Right ventricle myocardium inferior (tissue), 1 donor: Measurements from ENCODE around the gene STOML2. TPM values are rescaled to one million over a fixed set of nuclear protein-coding genes. Genes with fewer than 3 reads are reported as not detected.

Experiments
- ATAC-seq: fragments of 200-7000 bp; cut with Tn5 transposase; one replicate; pipeline ENCODE4 v1.9.1; 2020; ENCODE audit warnings: mild to moderate bottlenecking, moderate library complexity
- DNase-seq: peaks from one replicate; pipeline ENCODE4 v3.0.0; 2021; ENCODE audit errors: missing footprints
- intact Hi-C: fragments of 100-400 bp; cut with DNase I; formaldehyde crosslinking; loops from one replicate; pipeline ENCODE4 v1.11.0; 2022
- total RNA-seq: library from RNA; stranded (reverse); fragmentation: NEBNext Ultra II Directional; extraction: Animal tissue kit (Norgen Biotek cat#: 25700); gene quantifications from one replicate; pipeline ENCODE4 v1.2.1, GENCODE V29; 2021
- donor health status: DM: no; HTN: yes; CAD: no; lungs with severe emphysema.

Gene STOML2
- total RNA-seq, 1 donor from 2014 or later: 156 TPM

DNA sequence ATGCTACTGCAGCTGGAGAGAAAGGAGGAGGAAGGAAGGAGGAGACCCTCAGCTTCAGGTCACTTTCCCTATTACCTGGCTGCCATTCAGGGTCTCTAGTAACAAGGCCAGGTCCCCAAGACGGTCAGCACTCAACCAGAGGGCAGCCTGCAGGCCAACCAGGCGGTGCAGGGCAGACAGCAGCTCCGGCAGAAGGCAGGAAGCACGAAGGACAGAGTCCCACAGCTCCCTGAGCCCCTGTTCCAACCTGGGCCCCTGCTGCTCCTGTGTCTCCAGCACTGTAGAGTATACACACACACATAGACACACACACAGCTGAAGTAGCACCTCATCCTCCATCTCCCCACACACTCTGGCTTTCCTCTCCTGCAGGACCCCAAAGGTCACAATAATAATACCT lies 24.9 kb downstream of the STOML2 start:
- ATAC-seq (no peak), DNase-seq (no peak)
- intact Hi-C loops: no loop called here

DNA sequence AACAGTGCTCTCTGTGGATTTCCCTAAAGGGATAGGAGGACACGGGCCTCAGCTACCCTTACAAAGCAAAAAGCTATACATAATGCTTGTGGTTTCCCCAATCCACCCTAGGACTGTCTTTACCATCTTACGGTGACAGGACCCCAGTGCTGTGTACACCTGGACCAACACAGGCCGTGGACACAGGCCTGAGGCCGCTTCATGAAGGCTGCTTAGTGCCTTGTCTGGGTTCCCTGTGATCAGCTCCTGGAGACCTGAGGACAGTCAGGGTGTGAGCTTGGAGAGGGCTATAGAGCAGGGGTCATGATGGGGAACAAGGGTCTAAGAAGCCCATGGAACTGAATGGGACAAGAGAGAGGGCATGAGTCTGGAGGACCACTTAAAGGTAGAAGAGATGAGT lies 26.1 kb downstream of the STOML2 start:
- intact Hi-C loops: no loop called here
- ATAC-seq: no peak

DNA sequence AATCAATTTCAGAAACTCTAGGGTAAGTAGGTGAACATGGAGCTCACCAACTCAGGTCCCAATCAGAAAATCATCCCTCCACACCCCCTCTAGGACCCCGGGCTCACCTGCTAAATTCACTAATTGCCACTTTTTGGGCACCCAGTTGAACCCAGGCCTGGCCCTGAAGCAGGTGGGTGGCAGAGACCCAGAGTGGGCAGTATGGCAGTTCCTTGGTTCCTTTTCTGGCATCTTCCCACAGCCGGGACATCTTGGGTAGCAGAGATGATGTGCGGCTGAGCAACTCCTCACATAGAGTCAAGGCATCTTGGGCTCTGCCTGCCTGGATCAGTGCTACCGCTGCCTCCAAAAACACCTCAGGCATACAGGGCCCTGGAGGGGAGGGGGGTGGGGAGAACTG lies 27.6 kb downstream of the STOML2 start:
- intact Hi-C loops: no loop called here
- no peak for DNase-seq
- no peak for ATAC-seq

More for the DNA sequence above, 26.1 kb downstream of the STOML2 start:
- no peak for DNase-seq

- intact Hi-C loops: no loop called here
- ATAC-seq (no peak), DNase-seq (no peak)
These were observed 28.1 kb downstream of the STOML2 start for GRCh38 chr9:35074791-35075190.

GRCh38 chr9:35074141-35074540 lies 28.8 kb downstream of the STOML2 start:
- ATAC-seq: no peak
- no peak for DNase-seq
- intact Hi-C loops: no loop called here

- no peak for ATAC-seq
- DNase-seq: no peak
- intact Hi-C loops: loop anchor here (2.0 kb wide), 2 partner anchors 24 to 84 kb away; partner anchors contain the start of genes DNAJB5 and PIGO
These were observed 29.7 kb downstream of the STOML2 start for GRCh38 chr9:35073279-35073612.

- intact Hi-C loops: loop anchor here (2.0 kb wide), 2 partner anchors 24 to 84 kb away; partner anchors contain the start of genes DNAJB5 and PIGO
- ATAC-seq: peak; percentile 96
- peak; percentile 98 for DNase-seq
These were observed 30.3 kb downstream of the STOML2 start, which contains the start of gene VCP for GRCh38 chr9:35072461-35073278. Gene VCP, minus strand, starts transcription at chr9:35072625. Its CDS starts 272 bp downstream, at chr9:35072353.

DNA sequence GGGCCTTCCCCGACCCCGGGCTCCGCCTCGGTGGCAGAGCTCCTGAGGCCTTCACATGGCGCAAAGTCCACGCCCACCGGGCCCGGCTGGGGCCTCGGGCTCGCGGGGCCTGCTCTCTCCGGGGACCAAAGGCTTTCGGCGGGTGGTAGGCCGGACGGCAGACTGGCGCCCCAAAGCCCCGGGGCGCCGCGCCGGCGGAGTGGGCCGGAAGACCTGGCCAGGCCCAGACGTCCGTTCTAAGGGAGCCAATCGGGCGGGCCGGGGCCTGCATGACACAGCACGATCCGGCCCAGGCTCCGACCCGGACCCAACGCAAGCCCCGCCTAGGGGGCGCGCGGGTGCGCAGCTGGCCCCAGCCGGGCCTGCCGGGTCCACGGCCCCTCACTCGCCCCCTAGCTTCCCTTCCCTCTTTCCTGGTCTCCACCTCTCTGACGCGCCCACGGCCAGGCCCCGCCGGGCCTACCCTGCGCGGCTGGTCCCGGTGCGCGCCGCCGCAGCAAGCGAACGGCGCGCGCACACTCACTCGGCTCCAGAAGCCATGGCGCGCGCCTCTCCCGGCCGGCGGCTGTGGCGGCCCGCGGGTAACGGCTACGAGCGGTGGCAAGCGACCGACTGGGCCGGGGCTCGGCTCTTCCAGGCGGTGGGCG lies 31.0 kb downstream of the STOML2 start:
- ATAC-seq (peak; percentile 83), DNase-seq (peak; percentile 96)
- intact Hi-C loops: loop anchor here (2.0 kb wide), 3 partner anchors 25 to 83 kb away; partner anchors contain the start of genes DNAJB5 and PIGO

DNA sequence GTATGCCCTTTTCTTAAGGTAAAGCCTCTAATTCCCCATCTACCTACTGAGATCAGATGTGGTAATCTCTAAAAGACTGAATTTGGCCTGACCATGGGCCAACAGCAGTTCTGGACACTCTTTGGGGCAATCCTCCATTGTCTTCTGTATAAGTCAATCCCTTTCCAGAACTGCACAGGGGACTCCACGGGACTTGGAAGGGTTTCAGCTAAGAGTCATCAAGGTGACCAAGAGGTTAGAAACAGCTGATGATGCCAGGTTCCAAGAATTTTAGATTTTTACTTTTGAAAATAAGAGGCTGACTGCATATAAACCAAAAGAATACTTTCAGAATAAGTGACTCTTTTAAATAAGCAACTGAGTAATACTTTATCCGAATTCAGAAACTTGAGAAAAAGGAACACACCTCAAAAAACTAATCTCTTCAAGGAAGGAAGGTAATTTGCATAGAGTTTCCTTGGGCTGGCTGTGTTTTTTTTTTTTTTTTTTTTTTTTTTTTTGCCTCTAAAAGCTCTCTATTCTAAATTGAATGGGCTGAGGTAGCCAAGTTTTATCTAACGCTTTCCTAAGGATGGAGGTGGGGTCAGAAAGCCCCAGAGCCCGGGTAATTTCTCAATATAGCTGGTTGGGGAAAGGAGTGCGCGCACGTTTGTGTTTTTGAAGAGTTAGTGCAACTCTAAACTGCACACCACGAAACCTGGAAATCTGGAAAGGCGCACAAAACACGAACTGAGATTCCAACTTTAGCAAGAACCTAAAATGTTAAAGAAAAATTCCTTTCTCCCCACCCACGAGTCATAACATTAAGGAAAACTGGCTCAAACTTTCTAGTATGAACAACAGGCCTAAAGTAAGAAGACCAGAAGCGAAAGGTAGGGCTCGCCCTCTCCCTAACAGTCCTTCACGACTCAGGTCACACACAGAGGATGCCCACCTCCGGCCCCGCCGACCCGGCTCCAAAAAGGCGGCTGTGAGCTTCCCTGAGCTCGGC lies 31.8 kb downstream of the STOML2 start:
- intact Hi-C loops: loop anchor here (2.0 kb wide), 1 partner anchor 76 kb away; no protein-coding TSS in a partner anchor
- ATAC-seq: no peak
- no peak for DNase-seq

- ATAC-seq: no peak
These were observed 33.9 kb downstream of the STOML2 start for GRCh38 chr9:35069020-35069419.

DNA sequence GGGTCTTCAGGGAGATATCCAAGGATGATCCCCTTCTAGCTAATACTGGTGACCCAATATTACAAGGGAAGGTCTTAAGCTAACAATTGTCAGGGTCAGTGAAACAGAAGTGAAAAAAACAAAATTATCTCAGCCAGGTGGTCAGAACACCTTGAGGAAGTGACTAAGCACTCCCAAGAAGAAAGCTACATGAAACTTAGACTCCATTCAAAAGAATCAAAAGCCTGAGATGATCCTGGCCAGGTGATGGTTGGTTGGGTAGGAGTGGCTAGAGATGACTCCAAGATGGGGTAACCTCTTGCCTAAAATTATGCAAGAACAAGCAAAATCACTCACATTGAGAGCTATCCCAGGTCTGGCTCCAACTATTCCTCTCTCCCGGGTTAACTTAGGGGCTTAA lies 35.9 kb downstream of the STOML2 start:
- intact Hi-C loops: no loop called here
- DNase-seq: no peak
- no peak for ATAC-seq

More at GRCh38 chr9:35069020-35069419, 33.9 kb downstream of the STOML2 start:
- intact Hi-C loops: no loop called here
- no peak for DNase-seq

GRCh38 chr9:35060548-35061207 lies 42.3 kb downstream of the STOML2 start:
- ATAC-seq (no peak), DNase-seq (no peak)
- intact Hi-C loops: no loop called here

DNA sequence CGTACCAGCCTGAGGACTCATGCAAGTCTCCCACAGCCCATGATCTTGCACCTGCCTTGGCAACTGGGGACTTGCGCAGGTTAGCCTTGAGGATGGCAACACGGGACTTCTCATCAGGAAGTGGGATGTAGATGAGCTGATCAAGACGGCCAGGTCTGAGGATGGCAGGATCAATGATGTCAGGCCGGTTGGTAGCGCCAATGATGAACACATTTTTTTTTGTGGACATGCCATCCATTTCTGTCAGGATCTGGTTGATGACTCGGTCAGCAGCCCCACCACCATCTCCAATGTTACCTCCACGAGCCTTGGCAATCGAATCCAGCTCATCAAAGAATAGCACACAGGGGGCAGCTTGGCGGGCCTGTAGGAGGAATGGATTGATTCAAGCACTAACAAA lies 43.5 kb downstream of the STOML2 start:
- intact Hi-C loops: no loop called here
- DNase-seq (no peak), ATAC-seq (no peak)

DNA sequence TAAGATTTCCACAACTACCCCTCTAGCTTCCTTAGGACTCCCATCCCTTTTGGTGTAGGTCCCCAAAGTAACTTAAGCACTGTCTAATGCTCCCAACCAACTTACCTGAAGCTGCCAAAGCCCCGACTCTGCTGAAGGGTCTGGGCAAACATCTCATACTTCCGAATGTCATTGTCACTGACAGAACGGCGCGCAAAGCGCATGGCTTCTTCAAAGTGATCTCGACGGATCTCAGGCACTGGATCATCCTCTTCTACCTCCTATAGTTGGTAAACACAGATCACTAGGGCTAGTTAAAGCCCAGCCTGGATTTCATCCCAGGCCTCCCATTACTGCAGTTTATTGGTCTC lies 45.7 kb downstream of the STOML2 start:
- DNase-seq: no peak
- intact Hi-C loops: no loop called here
- ATAC-seq: no peak

- intact Hi-C loops: no loop called here
- no peak for DNase-seq
- peak; percentile 27 for ATAC-seq
These were observed 46.2 kb downstream of the STOML2 start for GRCh38 chr9:35056571-35057270.

GRCh38 chr9:35054871-35055644 lies 47.9 kb downstream of the STOML2 start:
- no peak for ATAC-seq
- intact Hi-C loops: no loop called here
- no peak for DNase-seq

DNA sequence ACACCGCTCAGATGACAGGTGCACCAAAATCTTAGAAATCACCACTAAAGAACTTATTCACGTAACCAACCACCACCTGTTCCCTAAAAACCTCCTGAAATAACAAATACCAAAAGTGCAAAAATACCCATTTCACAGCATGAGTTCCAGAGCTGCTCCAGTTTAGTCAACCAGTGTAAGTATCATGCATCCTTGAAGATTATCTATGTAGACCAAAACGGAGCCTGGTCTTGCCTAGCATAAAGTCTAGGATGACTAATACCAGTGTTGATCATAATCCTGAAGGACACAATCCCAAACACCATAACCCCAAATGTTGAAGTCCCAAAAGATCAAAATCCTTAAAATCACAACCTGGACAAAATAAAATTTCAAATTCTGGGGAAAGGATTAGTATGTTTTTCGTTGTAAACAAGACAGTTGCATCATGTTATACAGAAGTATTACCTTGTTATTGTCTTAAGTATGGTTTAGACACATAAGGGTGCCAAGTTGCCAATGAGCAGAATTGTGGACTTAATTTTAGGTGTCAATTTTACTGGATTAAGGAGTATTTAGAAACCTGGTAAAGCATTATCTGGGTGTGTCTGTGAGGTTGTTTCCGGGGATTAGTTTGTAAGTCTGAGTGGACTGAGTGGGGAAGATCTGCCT lies 48.6 kb downstream of the STOML2 start:
- no peak for DNase-seq
- ATAC-seq: no peak
- intact Hi-C loops: no loop called here
